Stimulated activated CD4-positive, alpha-beta T cell treated with anti-CD3 and anti-CD28 coated beads, Interleukin-2, amount 100 ng/mL, for 48 hours (primary cell): ENCODE results near the gene POU3F1.

ENCODE experiments used
- DNase-seq, 2 donors: peaks; one replicate each; pipeline ENCODE4 v3.0.0-alpha.2; 2020

Gene POU3F1

DNA sequence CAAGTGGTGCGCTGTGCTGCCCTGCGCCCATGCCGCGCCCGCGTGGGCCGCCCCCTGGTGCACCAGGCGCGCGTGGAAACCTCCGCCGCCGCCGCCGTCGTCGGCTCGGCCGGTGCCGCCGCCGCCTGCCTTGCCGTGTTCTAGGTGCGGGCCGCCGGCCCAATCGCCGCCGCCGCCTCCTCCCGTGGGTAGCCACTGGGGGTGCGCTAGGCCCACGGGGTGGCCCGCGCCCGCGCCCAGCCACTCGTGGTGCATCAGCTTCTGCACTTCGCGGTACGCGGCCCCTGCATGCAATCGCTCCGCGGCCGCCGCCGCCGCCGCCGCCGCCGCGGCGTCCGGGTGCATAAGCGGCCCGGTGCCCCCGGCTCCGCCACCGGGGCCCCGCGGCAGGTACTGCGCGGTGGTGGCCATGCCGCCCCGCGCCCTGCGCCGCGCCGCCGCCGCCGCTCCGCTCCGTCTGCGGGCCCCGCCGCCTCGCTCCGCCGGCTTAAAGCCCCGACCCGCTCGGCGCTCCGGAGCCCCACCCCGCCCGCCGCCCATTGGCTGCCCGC is at the start of gene POU3F1:
POU3F1 (minus strand) TSS at position 461 of the 551 bp plus-strand sequence; CDS start at position 411, 50 bp downstream.
- DNase-seq, result no peak

DNA sequence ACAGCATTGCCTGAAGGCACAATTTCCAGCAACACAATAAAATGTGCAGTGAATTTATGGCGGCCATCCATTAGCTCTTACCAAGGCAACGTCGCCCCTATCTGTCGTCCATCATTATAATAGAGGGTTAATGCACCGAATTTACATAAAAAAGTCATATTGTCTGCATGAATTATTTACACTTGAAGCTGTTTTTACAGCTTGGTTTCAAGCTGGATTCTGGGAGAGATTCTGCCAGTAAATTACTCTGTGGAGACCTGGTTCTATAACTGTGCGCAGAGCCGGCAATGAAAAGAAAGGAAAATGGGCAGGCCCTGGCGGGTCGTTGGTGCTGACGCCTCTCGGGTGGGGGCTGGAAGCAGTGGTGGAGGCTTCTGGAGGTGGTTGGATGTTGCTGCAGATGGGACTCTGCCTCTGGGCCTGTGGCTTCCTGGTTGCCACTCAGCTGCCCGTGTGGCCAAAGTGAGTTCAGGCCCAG is 48.9 kb upstream of the POU3F1 start:
- no peak for DNase-seq

DNA sequence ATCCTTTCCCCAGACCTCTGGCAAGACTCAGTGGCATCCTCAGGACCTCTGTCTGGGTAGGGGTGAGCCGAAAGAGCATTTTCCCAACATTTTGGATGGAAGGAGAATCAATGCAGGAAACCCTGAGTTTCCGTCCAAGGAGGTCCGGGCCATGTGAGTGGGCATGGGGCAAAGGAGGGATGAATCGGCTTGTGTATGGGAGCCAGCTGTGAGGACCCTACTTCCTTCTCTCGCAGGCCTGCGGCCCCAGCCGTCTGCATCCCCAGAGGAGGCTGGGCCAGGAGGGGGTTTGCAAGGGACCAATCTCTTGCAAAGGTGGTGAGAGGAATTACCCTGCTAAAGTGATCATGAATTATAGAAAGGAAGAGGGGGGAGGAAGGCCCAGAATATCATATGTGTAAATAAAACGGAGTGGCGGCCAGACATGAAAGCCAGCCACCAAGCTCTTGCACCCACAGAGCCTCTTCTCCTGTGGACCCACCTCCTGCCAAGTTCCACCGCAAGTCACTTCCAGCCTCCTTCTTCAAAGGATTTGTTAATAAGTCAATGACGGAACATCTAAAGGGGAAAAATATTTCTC is 48.2 kb upstream of the POU3F1 start:
- DNase-seq, result no peak

DNA sequence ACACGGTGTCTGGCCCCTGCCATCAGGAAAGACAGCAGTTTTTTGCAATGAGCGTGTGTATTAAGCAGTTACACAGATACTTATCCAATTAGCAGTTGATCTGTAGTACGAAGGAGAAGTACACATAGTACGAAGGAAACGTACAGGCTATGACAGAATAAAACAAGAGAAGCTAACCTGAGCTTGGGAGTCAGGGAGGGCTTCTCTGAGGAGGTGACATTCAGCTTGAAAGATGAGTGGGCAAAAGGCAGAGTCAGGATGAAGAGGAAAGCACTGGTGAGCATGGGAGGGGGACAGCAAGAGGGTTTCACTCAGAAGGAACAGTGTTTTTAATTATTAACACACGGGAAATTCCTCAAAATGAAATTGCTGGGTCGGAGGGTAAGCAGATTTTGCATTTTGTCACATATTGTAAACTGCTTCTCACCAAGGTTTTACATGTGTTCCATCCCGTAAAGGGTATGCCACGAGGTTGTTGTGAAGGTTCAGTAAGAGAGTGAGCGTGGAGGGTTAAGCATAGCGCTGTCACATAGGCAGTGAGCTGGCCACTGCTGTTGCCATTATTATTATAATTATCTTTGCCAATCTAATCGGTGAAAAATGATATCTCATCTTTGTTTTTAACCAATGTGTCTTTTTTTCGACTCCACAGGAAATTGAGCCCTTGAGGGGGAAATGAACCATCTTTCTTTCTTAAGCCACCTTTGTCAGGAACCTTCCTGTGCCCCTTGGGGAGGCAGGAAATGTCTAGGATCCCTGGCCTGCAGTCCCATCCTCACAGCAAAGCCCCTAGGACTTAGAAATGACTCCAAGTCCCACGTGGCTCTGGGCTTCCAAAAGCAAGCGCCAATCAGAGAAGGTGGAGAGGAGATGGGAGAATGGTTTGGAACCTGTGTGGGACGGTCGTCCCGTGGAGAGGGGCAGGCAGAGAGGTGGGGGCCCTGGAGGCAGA is 47.3 kb upstream of the POU3F1 start:
- no peak for DNase-seq

DNA sequence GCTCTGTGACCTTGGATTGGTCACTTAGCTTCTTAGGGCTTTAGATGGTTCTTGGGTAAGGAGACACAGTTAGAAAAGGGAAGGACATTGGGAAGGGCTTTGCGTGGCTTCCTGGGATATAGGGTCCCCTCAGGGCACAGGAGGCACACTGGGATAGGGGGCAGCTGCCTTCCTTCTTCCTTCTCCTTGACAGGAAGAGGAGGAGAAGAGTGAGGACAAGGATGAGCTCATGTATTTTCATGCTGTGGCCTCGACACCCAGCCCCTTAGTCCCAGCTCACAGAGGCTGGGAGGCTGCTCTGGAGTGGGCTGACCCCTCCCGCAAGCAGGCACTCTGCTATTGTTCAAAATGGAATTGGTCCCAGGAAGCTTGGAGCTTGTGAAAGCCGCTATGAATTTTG is 45.7 kb upstream of the POU3F1 start:
- no peak for DNase-seq

DNA sequence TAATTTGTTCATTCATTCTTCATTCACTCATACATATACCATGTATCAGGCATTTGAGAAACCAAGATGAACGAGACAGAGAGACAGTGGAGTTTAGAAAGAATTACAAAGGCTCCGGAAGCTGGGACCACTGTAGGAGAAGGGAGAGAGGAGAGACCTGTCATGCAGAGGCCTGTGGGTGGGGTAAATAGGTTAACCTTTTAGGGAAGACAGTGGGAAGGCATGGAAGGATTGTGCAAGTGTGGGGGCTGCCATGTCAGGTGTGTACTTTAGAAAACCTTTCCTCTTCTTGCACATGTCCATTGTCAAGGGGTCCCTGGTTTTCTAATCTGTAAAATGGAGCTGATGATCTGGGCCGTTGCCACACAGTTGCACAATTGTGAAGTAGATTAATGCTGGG is 44.2 kb upstream of the POU3F1 start:
- no peak for DNase-seq

DNA sequence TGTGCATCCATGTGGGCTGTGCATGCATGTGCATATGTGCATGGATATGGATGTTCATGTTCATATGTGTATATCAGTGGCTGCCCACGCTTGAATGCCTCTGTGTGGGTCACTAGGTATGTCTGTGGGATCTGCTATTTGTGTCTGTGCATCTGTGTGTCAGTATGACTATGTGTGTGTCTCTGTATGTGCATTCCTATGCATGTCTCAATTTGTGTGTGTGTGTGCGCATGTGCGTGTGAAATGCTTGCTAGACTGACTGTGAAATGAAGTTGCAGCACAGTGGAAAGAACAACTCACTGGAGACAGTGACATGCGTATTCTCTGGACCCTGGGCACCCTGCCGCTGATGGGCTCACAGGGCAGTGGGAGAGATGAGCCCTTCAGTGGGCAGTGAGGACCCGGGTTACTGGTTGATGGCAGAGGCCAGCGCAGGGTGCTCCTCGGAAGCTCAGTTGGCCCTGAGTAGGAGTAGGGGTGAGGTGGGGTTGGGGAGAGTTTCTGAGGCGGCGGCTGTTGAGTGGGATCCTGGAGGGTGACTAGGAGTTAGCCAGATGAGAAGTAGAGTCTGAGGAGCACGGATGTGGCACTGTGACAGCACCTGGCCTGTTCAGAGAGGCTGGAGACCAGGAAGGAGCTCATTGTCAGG is 43.2 kb upstream of the POU3F1 start:
- no peak for DNase-seq

DNA sequence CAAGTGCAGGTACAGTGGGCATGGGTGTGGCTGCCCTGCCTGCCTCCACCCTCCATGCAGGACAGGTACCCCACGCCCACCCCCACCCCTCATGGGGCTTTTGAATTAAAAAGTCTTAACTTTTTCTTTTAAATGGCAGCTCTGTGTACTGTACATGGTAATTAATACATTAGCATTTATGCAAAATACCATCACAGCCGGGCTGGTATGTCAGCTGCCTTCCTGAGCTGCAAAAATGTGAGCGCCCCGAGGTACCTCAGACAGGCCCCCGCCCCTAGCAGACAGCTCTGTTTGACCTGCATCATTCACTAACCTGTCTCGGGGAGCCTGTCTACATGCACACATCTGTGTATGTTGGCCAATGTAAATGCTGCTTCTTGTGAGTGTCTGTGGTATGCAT is 42.2 kb upstream of the POU3F1 start:
- no peak for DNase-seq

DNA sequence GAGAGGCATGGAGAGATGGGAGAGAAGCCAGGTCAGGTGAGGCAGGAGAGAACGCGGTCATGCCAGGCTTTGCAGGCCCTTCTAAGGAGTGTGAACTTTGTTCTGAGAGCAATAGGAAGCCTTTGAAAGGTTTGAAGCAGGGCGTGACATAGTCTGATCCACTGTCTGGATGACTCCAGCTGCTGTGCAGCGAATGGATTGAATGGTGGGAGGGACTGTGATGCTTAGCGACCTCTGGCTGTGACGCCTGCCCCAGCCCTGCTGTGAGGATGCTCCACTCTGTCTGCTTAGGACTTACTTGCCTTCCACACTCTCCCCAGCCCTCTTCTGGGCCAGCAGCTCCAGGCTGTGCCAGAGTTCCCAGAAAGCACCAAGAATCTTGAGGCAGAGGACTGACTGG is 41.8 kb upstream of the POU3F1 start:
- no peak for DNase-seq

DNA sequence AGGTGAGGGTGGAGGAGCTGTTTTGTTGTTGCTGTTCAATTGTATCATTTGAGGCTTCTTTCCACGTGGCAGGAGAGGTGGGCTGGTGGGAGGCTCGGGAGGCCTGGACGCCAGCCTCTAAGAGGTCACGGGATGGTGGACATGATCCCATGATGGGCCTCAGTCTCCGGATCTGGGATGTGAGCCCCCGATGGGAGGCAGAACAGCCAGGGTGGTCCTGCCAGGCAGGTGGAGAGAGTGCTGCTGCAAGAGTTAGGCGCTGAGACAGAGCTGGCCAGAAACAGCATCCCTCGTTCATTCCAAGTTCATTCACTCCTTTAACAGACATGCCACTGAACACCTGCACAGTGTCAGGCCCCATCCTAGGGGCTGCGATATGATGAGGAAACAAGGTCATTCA is 41.1 kb upstream of the POU3F1 start:
- no peak for DNase-seq

DNA sequence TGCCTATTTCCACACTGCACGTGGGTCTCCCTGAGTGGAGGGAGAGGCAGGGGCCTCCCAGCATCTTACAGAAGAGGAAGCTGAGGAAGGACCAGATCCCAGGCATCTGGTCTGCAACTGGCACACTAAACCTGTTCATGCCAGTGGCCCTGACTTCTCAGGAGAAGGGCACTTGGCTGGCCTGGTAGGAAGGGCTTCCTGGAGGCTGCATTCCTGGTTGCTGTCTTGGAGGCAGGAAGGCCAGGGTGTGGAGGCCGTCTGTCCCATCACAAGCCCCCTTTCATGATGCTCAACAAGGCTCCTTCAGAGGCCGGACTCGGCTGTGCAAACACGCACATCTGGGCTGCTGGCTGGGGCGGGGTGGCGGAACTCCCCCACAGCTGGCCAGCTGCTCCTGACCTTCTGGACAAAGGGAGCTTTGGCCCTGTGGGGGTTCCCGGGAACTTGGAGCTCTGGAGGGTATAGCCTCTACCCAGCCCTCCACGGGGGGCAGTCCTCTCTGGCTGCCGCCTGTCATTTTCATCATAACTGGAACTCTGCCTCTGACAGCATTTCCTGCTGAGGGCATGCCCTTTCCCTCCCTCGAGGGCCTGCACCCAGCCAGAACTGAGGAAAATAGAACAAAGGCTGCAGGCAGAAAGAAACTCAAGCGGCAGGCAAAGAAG is 39.2 kb upstream of the POU3F1 start:
- no peak for DNase-seq

DNA sequence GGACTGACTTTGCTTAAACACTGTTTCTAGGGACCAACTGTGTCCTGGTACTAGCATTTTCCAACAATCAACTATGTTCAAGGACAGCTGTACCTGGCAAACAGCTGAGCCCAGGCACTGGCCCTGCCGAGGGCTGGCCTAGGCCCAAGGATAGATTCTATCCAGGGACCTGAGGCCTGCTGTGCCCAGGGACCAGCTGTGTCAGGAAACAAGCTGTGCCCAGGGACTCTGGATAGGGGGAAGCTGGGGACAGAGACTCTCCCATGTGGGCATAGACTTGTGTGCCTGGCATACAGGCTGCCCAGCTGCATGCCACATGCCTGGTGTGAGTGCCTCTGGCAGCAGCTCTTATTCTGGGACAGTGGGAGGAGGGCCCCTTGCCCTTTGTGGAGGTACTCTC is 38.1 kb upstream of the POU3F1 start:
- DNase-seq, result no peak

DNA sequence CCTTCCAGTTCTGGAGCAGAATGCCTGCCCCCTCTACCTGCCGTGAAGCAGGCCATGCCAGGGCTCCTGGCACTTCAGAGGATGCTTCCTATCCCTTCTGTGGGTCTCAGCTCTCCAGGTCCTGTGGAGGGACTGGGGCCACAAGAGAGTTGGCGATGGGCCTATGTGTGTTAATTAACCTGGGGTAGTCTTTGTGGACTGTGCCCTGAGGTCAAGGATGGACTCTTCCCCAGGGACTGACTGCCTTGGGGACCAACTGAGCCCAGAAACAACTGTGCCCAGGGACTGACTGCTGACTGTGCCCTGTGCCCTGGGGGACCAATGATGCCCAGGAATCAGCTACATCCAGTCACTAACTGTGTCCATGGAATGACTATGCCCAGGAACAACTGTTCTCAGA is 37.5 kb upstream of the POU3F1 start:
- DNase-seq, result no peak

DNA sequence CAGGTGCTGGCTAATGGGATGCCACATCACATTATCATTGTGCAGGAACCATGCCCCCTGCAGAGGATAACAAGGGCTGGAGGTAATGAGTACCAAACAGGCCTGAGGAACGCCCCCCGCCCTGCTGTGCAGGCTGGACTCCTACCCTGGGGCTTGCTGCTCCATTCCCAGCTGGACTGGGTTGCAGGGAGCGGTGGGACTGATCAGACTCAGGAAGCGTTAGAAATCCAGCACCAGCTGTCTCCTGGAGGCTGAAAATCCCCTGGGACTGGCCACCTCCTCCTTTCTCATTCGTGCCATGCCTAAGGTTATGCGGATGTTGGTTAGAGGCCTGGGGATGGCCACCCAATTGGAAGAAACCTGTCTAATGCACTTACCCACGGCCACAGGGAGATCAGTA is 36.9 kb upstream of the POU3F1 start:
- no peak for DNase-seq

DNA sequence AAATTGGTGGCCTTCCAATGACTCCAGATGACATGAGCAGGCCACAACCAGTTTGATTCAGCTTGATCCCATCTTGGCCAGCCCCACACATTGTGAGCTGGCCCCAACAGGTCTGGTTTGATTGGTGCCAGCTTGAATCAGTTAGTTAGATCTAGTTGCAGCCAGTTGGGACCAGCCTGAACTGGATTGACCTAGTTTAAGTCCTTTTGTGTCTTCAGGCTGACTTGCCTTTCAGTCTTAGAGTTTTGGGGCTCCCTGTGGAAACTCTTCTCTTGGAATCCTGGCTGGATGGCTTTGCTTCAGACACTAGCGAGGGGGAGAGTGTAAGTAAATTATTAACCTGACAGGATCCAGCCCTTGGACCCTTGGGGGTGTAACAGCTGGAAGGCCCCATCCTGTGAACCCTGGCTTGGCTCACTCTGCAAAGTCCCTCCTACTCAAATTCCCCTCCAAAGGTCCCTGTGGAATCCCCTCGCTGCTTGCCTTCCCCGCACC is 36.2 kb upstream of the POU3F1 start:
- DNase-seq, result no peak

DNA sequence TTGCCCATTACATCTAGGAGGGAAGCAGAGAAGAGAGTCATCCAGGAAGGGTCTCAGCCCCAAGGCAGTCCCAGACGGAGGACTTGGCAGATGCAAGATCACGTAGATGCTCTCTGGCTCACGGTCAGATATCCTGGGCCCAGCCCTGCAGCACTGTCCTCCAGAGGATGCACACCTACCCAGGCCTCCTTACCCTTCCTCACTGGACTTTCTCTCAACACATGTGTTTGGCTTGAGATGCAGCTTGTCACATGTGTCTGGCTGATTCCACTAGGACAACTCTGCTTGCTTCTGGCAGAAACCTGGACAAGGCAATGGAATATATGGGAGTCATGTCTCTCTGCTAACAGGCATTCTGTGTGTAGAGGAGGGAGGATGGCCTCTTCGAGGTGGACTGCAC is 32.4 kb upstream of the POU3F1 start:
- DNase-seq, result no peak

DNA sequence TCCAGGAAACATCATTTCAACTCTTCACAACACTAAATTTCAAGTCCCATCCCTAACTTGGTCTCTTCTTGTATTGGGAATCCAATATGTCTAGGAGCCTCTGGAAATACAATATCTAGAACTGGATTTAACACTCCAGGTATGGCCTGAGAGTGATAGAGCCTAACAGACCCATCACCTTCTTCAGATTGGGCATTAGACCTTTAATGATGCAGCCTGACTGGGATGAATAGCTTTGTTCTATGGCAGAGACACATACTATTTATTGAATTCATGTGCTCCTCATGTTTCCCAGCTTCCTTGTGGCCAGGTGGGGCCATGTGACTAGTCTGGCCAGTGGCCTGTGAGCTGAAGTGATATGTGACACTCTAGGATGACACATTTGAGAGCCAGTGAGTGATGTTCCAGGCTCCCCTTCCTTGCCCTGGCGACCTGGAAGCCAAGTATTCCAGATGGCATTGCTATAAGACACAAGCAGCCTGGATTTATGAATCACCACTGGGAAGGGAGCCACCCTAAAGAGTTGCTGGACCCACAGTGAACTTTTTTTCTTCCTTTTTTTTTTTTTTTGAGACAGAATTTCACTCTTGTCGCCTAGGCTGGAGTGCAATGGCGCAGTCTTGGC is 31.0 kb upstream of the POU3F1 start:
- no peak for DNase-seq

DNA sequence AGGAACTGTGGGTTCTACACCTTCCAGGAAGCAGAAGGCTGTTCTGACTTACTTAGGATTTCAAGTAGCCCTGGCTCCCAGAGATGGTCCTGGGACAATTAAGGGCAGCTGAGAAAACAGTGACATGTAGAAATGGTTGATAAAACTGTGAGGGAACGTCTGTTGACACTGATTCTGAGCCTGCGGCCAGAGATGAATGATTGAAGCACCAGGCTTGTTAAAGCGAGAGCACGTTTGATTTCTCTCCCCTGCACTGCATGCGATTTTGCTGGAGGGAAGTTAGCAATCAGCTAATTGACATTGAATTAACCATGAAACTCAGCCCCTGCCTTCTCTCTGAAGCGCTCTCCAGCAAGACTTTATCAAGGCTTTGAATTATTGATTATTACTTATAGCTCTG is 29.9 kb upstream of the POU3F1 start:
- no peak for DNase-seq

DNA sequence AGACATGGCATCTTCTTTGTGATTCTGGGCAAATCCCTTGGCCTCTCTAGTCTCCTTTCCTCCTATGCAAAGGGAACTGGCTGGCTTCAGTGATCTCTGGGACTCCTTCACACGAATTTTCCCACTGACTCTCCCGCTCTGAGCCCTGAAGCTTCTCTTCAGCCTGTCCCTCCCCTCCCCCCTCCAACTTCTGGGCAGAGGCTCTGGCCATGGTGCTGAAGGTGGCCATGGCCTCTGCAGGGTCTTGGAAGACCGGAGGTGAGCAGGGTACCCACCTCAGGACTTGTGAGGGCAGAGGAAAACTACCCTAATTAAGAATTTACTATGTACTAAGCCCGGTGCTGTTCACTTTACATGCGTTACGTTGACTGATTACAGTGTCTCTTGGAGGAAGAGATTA is 29.4 kb upstream of the POU3F1 start:
- DNase-seq, result no peak

DNA sequence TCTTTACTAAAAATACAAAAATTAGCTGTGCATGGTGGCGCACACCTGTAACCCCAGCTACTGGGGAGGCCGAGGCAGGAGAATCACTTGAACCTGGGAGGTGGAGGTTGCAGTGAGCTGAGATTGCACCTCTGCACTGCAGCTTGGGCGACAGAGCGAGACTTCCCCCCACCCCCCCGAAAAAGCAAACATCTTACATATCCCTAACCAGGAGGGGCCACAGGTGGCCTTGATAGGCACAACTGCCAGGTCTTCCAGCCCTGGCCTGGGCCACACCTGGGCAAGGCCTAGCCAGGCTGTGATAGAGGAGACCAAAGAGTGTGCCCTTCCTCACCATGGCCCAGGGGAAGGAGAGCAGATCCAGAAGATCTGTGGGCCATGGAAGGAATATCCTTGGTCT is 28.6 kb upstream of the POU3F1 start:
- DNase-seq, result no peak

DNA sequence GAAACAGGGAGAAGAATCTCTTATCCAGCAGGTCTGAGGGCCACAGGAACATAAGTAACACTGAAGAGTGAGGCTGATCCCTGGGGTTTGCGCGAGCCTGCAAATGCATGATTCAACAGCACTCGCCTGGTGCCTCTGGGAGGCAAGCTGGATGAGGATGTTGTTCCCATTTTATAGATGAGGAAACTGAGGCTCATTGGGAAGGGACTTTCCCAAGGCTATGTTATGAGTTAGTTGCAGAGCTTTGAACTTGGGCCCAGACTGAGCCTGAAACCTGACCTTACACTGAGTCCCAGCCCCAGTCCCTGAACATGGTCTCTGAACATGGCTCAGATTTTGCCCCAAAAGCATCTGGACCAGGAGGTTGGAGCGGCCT is 27.7 kb upstream of the POU3F1 start:
- no peak for DNase-seq

DNA sequence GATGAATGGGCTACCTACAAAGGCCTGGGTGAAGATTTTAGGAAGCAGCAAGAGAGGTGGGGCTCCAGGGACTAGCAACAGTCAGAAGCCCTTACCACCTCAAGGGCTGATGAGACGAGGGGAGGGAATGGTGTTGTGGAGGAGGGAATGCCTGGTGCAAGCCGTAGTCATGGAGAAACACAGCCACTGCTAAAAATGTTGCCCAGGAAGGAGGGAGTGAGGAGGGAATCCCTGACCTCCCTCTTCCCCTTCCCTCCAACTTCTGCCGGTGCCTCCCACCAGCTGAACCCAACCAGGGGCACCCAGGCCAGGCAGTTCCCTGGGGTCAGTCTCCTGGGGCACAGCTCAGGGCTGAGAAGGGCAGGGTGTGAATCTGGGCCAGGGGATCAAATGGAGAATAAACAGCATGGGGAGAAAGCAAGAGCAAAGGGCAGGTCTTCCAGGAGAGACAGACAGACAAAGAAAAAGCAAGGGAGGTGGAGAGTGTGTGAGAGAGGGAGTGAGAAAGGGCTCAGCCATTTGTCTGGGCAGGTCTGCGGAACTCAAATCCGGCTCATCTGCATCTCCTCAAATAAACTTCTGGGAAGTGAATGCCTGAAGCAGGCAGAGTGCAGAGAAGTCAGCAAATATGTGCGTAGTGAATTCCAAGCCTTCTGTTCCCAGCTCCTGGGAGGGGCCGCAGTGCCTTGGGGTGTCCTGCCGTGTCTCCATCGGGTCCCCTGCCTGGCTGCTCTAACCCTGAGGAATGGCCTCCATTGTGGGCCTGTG is 27.1 kb upstream of the POU3F1 start:
- no peak for DNase-seq
